SK-N-SH (cell line): ENCODE data around the gene ZC3H10. TPM values are rescaled to one million over a fixed set of nuclear protein-coding genes. Genes with fewer than 3 reads are reported as not detected.

Experiments
- CTCF ChIA-PET: fragments of 300-600, 350-600 bp; formaldehyde crosslinking; extraction: SDS; loops from one replicate; lab custom pipeline; 2021; lab: Yijun Ruan, JAX
- POLR2A ChIA-PET: fragments of 350-600 bp; sonication (Branson Sonifier 250); formaldehyde crosslinking; extraction: SDS; loops from one replicate; lab custom pipeline; 2020; ENCODE audit warnings: antibody characterized with exemption, inconsistent platforms; lab: Yijun Ruan, JAX
- DNase-seq: peaks from one replicate; pipeline ENCODE4 v3.0.0; 2012
- H2AFZ ChIP-seq: fragments of 200-600 bp; sonication (generic); 2 replicates; pipeline ENCODE4 v1.8.1; 2016; ENCODE audit warnings: antibody characterized with exemption, mild to moderate bottlenecking, low read depth
- H3F3A ChIP-seq: fragments of 200-600 bp; sonication (generic); replicated peaks from 2 replicates; pipeline ENCODE3; 2016; ENCODE audit warnings: antibody characterized with exemption, mild to moderate bottlenecking; ENCODE audit not compliant: insufficient read depth
- H3K27ac ChIP-seq, 2 experiments: fragments of 200-500 bp in 1 of 2; fragments of 200-600 bp in 1 of 2; sonication (Bioruptor generic) in 1 of 2; sonication (generic), shearing (Covaris generic) in 1 of 2; 2 replicates each; pipeline versions ENCODE4 v1.5.1 to v1.6.1; 2014 to 2016; ENCODE audit warnings: low read depth in 2 of 2, inconsistent platforms in 1 of 2, low read length in 1 of 2, mild to moderate bottlenecking in 1 of 2, mixed read lengths in 1 of 2
- H3K27me3 ChIP-seq: fragments of 200-600 bp; sonication (generic), shearing (Covaris generic); 2 replicates; pipeline ENCODE4 v1.6.1; 2016; ENCODE audit warnings: mixed run types; ENCODE audit not compliant: insufficient read depth
- H3K36me3 ChIP-seq, 2 experiments: fragments of 200-500 bp in 1 of 2; fragments of 200-600 bp in 1 of 2; sonication (Bioruptor generic) in 1 of 2; sonication (generic) in 1 of 2; replicated peaks in 1 of 2; 2 replicates each; pipeline versions ENCODE3 to v1.5.1; 2014 to 2016; ENCODE audit warnings: low read length in 1 of 2, mild to moderate bottlenecking in 1 of 2; ENCODE audit not compliant: insufficient read depth in 2 of 2, control insufficient read depth in 1 of 2
- H3K4me1 ChIP-seq, 2 experiments: fragments of 200-500 bp in 1 of 2; fragments of 200-600 bp in 1 of 2; sonication (Bioruptor generic) in 1 of 2; sonication (generic), shearing (Covaris generic) in 1 of 2; 2 replicates each; pipeline versions ENCODE4 v1.5.1 to v1.6.1; 2014 to 2016; ENCODE audit warnings: low read depth in 1 of 2, low read length in 1 of 2, mixed run types in 1 of 2; ENCODE audit not compliant: insufficient read depth in 2 of 2, control insufficient read depth in 1 of 2
- H3K4me2 ChIP-seq: fragments of 200-600 bp; sonication (generic), shearing (Covaris generic); 2 replicates; pipeline ENCODE4 v1.6.1; 2017; ENCODE audit warnings: mixed run types
- H3K4me3 ChIP-seq, 2 experiments: fragments of 200-500 bp in 1 of 2; fragments of 200-600 bp in 1 of 2; sonication (Bioruptor generic) in 1 of 2; sonication (generic), shearing (Covaris generic) in 1 of 2; 2 replicates each; pipeline versions ENCODE4 v1.5.1 to v1.8.1; 2014 to 2016; ENCODE audit warnings: low read depth in 2 of 2, inconsistent platforms in 1 of 2, low read length in 1 of 2, mild to moderate bottlenecking in 1 of 2, mixed read lengths in 1 of 2, moderate library complexity in 1 of 2
- H3K79me2 ChIP-seq: fragments of 200-600 bp; sonication (generic); 2 replicates; pipeline ENCODE4 v1.8.1; 2017; ENCODE audit warnings: mild to moderate bottlenecking; ENCODE audit not compliant: insufficient read depth
- H3K9ac ChIP-seq: fragments of 200-600 bp; sonication (generic); 2 replicates; pipeline ENCODE4 v1.6.1; 2017; ENCODE audit warnings: mixed run types
- H3K9me2 ChIP-seq: fragments of 200-600 bp; sonication (generic); 2 replicates; pipeline ENCODE4 v1.6.1; 2017; ENCODE audit warnings: mixed run types
- H3K9me3 ChIP-seq: fragments of 200-600 bp; sonication (generic); 2 replicates; pipeline ENCODE4 v1.6.1; 2017; ENCODE audit warnings: mixed run types, mild to moderate bottlenecking, moderate library complexity
- H4K20me1 ChIP-seq: fragments of 200-600 bp; sonication (generic); 2 replicates; pipeline ENCODE4 v1.6.1; 2017; ENCODE audit warnings: mild to moderate bottlenecking, mixed run types; ENCODE audit not compliant: insufficient read depth
- CHD2 ChIP-seq: fragments of 150-350 bp; IDR thresholded peaks from 2 replicates; pipeline ENCODE4 v1.6.1; 2018; ENCODE audit warnings: low read length; ENCODE audit not compliant: partially characterized antibody
- CTCF ChIP-seq: fragments of 200-600 bp; sonication (generic); IDR thresholded peaks from 2 replicates; pipeline ENCODE4 v1.6.1; 2017; ENCODE audit warnings: antibody characterized with exemption, mild to moderate bottlenecking, moderate library complexity
- ELF1 ChIP-seq: IDR thresholded peaks from 2 replicates; pipeline ENCODE4 v1.4.0; 2012
- FOSL2 ChIP-seq: IDR thresholded peaks from 2 replicates; pipeline ENCODE4 v1.4.0; 2012; ENCODE audit warnings: low read depth, mild to moderate bottlenecking, moderate library complexity, borderline replicate concordance
- MXI1 ChIP-seq: IDR thresholded peaks from 2 replicates; pipeline ENCODE4 v1.6.1; 2012; ENCODE audit warnings: mild to moderate bottlenecking, low read depth, low read length, improper control_type of control experiment
- NFIC ChIP-seq: IDR thresholded peaks from 2 replicates; pipeline ENCODE4 v1.4.0; 2012; ENCODE audit warnings: borderline replicate concordance
- NRF1 ChIP-seq: IDR thresholded peaks from 2 replicates; pipeline ENCODE4 v1.6.1; 2012; ENCODE audit warnings: low read depth, mild to moderate bottlenecking, low read length
- POLR2AphosphoS5 ChIP-seq: IDR thresholded peaks from 2 replicates; pipeline ENCODE4 v1.6.1; 2012; ENCODE audit warnings: low read depth, low read length
- RAD21 ChIP-seq: IDR thresholded peaks from 2 replicates; pipeline ENCODE4 v1.6.1; 2012; ENCODE audit warnings: mild to moderate bottlenecking, low read length
- RCOR1 ChIP-seq: fragments of 150-350 bp; IDR thresholded peaks from 2 replicates; pipeline ENCODE4 v1.6.1; 2017; ENCODE audit warnings: antibody characterized with exemption, low read length
- REST ChIP-seq: IDR thresholded peaks from 2 replicates; pipeline ENCODE4 v1.6.1; 2012; ENCODE audit warnings: mild to moderate bottlenecking, low read depth, low read length, moderate library complexity
- RFX5 ChIP-seq: IDR thresholded peaks from 2 replicates; pipeline ENCODE4 v1.6.1; 2012; ENCODE audit warnings: mild to moderate bottlenecking, improper control_type of control experiment, low read length
- TAF1 ChIP-seq: IDR thresholded peaks from 2 replicates; pipeline ENCODE4 v1.6.1; 2012; ENCODE audit warnings: low read depth, mild to moderate bottlenecking, low read length, moderate library complexity, borderline replicate concordance
- TCF12 ChIP-seq: IDR thresholded peaks from 2 replicates; pipeline ENCODE4 v1.4.0; 2012
- USF1 ChIP-seq: IDR thresholded peaks from 2 replicates; pipeline ENCODE4 v1.4.0; 2012; ENCODE audit warnings: low read depth, borderline replicate concordance
- WGBS: methylation state at CpG from one replicate; pipeline ENCODE4 v1.1.6; 2017; ENCODE audit warnings: low lambda C conversion rate; 5-methylcytosine and 5-hydroxymethylcytosine counted together
- polyA plus RNA-seq, 3 experiments: library from polyadenylated mRNA; depleted of rRNA; stranded (reverse); fragments of >200 nt; gene quantifications; 2 replicates each; pipeline ENCODE4 v1.2.3, GENCODE V29; 2012

The ZC3H10 gene
- polyA plus RNA-seq, 1 of the 3 experiments (the other 2 are of a cell fraction) = 2.0 TPM

GRCh38 chr12:56165369-56165768 lies 47.3 kb downstream of the ZC3H10 start:
- 88% methylated on average over 3 of the region's 4 CpGs for WGBS
- ChIA-PET POLR2A (no interaction called here), CTCF (interaction anchor here (0.9 to 7.8 kb wide), 3 partner anchors 20 to 46 kb away, joined by 3 to 60 read pairs (median 4); partner anchors contain the start of gene SMARCC2)
- Histone ChIP-seq H2AFZ (no peak overlapping the region), H3K27me3 (no peaks in the 10 kb centered on the region), H3F3A (peaks cover 71% of the 10 kb centered on the region), H3K4me1 (peaks cover 11 to 12% of the 10 kb centered on the region in 2 experiments; a peak in 1 of 4 replicates), H4K20me1 (peaks cover 30% of the 10 kb centered on the region), H3K9me3 (no peaks in the 10 kb centered on the region), H3K9me2 (no peaks in the 10 kb centered on the region), H3K9ac (no peak overlapping the region), H3K36me3 (peaks cover 57 to 58% of the 10 kb centered on the region in 2 experiments), H3K27ac (no peak overlapping the region), H3K4me3 (no peak overlapping the region), H3K4me2 (no peak overlapping the region), H3K79me2 (peaks cover 17% of the 10 kb centered on the region)
- no peak for DNase-seq
- TF ChIP-seq RCOR1 (no peak), FOSL2 (no peak), ELF1 (no peak), NFIC (no peak), REST (no peak), RAD21 (no peak), MXI1 (no peak), NRF1 (no peak), TCF12 (no peak), TAF1 (no peak), USF1 (no peak), CHD2 (no peak), CTCF (no peak), POLR2AphosphoS5 (no peak), RFX5 (no peak)
